Measurements from ENCODE around the gene PPP1R7.
A peak's percentile ranks its signal among the peaks of the same experiment; 100 is the strongest.
"Not testable (repeated sequence)": the region's sequence is repeated elsewhere in the genome, so short reads cannot be mapped to it uniquely, and the experiment has no call there.

The PPP1R7 gene

GRCh38 chr2:241149925-241150659 is at the start of gene PPP1R7:
PPP1R7 (plus strand) TSS chr2:241150467; CDS start chr2:241150496, 29 bp downstream.
- no peak for TF ChIP-seq CTCF (conservative IDR thresholded peaks at IDR 0.05; ENCODE audit: low read length)
- H3K4me3 ChIP-seq (ENCODE audit: low read length) = peak within 1 kb of the TSS; percentile 93
- DNase-seq (ENCODE audit: low read depth) = peak; percentile 88

GRCh38 chr2:241102239-241102803 is 47.9 kb upstream of the PPP1R7 start, which contains the start of gene MTERF4:
MTERF4 (minus strand) TSS chr2:241102287; CDS start chr2:241102273, 14 bp downstream.
- H3K4me3 ChIP-seq (ENCODE audit: low read length) = peak within 1 kb of the TSS; percentile 84
- DNase-seq (ENCODE audit: low read depth) = peak; percentile 73
- no peak for TF ChIP-seq CTCF (conservative IDR thresholded peaks at IDR 0.05; ENCODE audit: low read length)

- peak overlapping the region; percentile 84 for H3K4me3 ChIP-seq (ENCODE audit: low read length)
- no peak for TF ChIP-seq CTCF (conservative IDR thresholded peaks at IDR 0.05; ENCODE audit: low read length)
- no peak for DNase-seq (ENCODE audit: low read depth)
These were observed 47.1 kb upstream of the PPP1R7 start for GRCh38 chr2:241103176-241103595.

GRCh38 chr2:241104611-241105010 is 45.7 kb upstream of the PPP1R7 start:
- not testable (repeated sequence) for H3K4me3 ChIP-seq (ENCODE audit: low read length); DNase-seq (ENCODE audit: low read depth)

- DNase-seq (ENCODE audit: low read depth) = no peak
- TF ChIP-seq CTCF (conservative IDR thresholded peaks at IDR 0.05; ENCODE audit: low read length) = no peak
- no peak overlapping the region for H3K4me3 ChIP-seq (ENCODE audit: low read length)
These were observed 44.6 kb upstream of the PPP1R7 start for GRCh38 chr2:241105641-241106040.

- DNase-seq (ENCODE audit: low read depth) = no peak
- no peak for TF ChIP-seq CTCF (conservative IDR thresholded peaks at IDR 0.05; ENCODE audit: low read length)
- no peak overlapping the region for H3K4me3 ChIP-seq (ENCODE audit: low read length)
These were observed 43.1 kb upstream of the PPP1R7 start for GRCh38 chr2:241107031-241107783.
